Skin of body (tissue), 2 donors: ENCODE results near the gene MAPK1. TPM values are rescaled to one million over a fixed set of nuclear protein-coding genes. Genes with fewer than 3 reads are reported as not detected.
"Not testable (repeated sequence)": the region's sequence is repeated elsewhere in the genome, so short reads cannot be mapped to it uniquely, and the experiment has no call there.

Experiments
- DNase-seq: peaks from one replicate; lab custom pipeline; 2025; lab: John Stamatoyannopoulos, UW
- total RNA-seq: library from RNA; depleted of rRNA; stranded (reverse); fragments of >200 nt; gene quantifications from one replicate; pipeline ENCODE4 v1.2.3, GENCODE V29; 2014

The MAPK1 gene
- total RNA-seq, 1 donor from 2014 or later = 43.0 TPM

DNA sequence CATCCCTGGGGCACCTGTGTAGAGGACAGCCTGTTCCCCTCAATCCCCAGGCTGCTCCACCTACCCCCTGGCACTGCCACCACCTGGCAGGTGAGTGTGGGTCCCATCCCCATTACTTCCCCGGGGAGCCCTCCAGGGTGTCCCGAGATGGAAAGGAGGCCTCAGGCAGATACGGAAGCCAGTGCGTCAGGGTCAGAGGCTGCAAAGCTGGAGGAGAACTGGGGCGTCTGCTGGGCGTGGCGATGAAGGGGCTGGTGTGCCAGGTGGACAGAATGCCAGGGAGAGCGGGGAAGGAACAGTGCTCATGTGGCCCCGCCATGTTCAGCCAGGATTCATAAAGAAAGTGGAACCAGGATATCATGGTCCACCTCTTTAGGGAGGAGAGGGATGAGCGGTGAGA lies 139.7 kb downstream of the MAPK1 start:
- no peak for DNase-seq

DNA sequence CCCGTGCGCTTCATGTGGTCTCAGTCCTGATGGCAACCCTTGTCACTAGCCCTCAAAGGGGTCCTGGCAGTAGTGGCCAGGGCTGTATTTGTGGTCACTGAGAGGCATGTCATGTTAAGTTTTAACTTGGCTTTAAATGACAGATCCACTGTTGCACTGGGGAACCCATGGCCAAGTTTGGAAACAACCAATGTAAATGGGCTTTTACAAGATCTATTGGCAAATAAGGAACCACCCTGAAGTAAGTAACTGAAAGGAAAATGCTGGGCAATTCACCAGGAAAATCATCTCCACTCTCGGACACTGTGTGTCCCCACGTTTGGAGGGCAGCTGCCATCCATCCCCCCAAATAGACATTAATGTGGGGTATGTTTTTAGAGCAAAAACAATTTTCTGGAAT lies 140.3 kb downstream of the MAPK1 start:
- no peak for DNase-seq

DNA sequence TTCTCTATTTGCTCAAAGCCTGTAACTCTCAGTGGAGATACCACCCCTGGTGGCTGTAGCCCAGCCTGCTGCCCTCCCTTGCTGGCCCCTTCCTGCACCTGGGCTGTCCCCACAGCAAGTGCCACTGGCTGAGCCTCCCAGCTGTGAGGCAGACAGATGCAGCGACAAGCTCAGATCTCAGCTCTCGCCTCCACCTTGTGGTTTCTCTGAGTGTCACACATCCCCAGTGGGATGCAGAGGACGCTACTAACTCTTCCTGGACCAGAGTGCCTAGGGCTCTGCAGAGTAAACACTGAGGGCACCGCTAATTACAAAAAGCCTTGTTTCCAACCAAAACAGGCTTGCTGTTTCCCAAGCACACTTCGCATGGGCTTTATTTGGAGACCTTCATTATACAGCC lies 140.8 kb downstream of the MAPK1 start:
- no peak for DNase-seq

DNA sequence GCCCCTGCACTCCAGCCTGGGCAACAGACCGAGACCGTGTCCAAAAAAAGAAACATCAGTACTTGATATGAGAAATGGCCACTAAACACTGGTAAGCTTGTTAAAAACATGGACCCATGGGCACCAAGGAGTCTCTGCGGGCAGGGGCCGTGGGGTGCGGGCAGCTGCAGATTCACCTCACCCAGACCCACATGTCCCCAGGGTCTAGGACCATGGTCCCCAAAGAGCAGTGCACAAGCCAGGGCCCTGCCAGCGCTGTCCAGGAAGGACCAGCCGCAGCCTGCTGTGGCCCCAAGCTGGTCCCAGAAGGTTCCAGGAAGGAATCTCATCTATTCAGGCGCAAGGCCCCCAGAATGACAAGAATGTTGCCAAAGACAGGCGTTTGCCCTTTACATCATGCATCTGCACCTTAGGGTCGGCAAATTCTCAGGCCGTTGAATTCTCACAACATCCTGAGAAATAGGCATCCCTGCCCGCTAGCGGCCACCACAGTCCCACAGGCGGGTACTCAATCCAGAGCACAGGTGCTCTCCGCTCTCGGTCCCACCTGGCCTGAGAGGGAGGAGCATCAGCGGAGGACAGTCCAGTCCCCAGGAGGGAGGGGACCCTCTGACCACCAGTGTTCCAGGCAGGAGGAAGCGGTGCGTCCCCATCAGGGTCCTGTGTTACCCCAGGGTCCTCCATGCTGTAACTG lies 141.3 kb downstream of the MAPK1 start:
- DNase-seq = no peak

DNA sequence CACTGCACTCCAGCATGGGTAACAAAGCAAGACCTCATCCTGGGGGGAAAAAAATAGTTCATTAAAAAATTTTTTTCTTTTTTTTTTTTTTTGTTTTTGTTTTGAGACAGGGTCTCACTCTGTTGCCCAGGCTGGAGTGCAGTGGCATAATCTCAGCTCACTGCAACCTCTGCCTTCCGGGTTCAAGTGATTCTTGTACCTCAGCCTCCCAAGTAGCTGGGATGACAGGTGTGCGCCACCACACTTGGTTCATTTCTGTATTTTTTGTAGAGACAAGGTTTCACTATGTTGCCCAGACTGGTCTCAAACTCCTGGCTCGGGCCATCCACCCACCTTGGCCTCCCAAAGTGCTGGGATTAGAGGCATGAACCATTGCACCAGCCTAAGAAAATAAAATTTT lies 142.9 kb downstream of the MAPK1 start:
- not testable (repeated sequence) for DNase-seq

DNA sequence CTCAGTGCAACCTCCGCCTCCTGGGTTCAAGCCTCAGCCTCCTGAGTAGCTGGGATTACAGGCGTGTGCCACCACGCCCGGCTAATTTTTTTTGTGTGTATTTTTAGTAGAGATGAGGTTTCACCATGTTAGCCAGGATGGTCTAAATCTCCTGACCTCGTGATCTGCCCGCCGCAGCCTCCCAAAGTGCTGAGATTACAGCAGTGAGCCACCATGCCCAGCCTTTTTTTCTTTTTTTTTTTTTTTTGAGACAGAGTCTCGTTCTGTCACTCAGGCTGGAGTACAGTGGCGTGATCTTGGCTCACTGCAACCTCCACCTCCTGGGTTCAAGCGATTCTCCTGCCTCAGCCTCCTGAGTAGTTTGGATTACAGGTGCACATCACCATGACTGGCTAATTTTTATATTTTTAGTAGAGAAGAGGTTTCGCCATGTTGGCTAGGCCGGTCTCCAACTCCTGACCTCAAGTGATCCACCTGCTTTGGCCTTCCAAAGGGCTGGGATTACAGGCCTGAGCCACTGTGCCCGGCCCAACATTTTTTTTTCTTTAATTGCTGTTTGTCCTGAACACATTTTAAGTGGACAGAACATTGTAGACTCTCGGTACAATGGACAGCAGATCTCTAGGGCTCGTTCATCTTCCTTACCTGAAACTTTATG lies 146.1 kb downstream of the MAPK1 start:
- not testable (repeated sequence) for DNase-seq

DNA sequence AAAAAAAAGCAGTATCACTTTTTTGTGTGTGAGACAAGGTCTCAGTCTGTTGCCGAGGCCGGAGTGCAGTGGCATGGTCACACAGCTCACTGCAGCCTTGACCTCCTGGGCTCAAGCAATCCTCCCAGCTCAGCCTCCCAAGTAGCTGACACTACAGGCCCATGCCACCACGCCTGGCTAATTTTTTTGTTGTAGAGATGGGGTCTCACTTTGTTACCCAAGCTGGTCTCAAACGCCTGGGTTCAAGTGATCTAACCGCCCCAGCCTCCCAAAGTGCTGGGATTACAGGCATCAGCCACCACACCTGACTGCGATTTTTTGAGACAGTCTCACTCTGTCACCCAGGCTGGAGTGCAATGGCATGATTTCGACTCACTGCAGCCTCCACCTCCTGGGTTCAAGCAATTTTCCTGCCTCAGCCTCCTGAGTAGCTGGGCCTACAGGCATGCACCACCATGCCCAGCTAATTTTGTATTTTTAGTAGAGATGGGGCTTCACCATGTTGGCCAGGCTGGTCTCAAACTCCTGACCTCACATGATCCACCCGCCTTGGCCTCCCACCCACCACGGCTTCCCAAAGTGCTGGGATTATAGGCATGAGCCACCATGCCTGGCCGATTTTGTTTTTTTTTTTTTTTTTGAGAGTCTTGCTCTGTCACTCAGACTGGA lies 147.1 kb downstream of the MAPK1 start:
- not testable (repeated sequence) for DNase-seq

DNA sequence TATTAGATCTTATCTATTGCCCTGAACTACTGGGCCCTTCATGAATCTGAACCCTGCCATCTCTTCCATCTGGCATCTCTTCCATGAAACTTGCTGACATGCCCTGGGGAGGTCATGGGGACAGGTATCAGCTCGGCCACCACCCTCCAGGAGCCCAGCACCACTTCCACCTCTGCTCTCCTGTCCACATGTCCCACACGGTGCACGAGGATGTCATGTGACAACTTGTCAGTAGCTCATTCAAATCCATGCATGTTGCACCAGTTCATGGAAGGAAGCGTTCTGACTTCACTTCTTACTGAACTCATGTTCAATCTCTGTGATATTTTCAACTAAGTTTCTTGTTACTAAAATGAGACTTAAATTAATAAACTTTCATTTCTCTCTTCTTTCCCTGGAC lies 148.4 kb downstream of the MAPK1 start:
- no peak for DNase-seq

DNA sequence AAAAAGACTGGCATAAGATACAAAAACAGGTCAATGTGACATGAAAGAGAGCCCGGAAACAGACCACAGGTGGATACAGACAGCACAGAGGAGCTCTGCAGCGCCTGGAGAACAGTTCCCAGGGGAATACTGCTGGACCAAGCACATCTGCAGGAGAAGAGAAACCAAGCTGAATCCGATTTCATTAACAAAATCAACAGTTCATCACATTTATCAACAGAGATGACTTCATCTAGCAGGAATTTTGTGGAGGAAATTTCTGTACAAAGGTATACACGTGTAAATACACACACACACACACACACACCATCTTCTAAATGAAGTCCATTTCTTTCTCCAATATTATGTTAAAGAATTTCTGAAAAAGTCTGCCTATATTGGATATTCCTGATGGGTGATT lies 148.9 kb downstream of the MAPK1 start:
- DNase-seq = no peak

DNA sequence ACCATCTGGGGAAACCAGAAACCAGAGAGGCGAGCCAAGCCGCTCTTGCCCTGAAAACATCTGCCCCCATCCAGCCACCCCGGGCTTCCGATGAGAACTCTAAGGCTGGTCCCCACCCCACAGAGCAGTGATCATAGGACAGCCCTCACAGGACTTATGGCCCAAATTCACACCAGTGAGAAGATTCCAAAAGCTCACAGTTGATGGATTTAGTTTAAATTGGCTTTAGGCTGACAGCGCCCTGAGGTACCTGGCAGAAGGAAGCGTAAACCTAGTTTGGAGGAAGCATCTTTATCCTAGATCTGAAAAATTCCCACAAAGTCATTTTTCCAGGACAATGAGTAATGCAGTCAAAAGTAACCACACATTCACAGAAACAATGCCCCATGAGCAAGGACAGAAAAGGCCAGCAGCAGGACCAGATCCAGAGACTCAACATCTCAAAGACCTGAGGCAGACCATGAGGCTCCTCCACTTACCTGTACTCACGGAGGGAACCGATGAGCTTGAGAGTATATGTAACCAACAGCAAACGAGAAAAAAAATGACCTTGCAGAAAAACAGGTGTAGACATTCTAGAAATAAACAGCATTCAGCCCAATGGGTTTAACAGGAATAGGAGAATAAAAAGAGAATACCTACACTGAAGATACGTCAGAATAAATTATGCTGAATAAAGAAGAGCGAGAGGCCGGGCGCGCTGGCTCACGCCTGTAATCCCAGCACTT lies 150.9 kb downstream of the MAPK1 start:
- not testable (repeated sequence) for DNase-seq

DNA sequence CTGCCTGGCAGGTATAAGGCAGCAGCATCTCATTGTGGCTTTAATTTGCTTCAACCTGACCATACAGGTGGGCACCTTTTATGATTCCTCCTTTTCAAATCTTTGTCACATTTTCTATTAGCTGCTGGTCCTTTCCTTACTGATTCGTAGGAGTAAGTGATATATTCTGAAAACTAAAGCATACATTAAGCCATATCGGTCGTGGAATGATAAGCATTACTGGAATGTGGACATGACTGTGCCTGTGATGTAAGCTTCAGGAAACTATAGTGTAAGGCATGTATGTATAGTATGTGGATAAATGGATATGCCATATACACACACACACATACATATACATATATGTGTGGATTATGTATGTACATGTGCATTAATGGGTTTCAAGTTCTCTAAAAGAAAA lies 152.7 kb downstream of the MAPK1 start:
- DNase-seq = no peak

DNA sequence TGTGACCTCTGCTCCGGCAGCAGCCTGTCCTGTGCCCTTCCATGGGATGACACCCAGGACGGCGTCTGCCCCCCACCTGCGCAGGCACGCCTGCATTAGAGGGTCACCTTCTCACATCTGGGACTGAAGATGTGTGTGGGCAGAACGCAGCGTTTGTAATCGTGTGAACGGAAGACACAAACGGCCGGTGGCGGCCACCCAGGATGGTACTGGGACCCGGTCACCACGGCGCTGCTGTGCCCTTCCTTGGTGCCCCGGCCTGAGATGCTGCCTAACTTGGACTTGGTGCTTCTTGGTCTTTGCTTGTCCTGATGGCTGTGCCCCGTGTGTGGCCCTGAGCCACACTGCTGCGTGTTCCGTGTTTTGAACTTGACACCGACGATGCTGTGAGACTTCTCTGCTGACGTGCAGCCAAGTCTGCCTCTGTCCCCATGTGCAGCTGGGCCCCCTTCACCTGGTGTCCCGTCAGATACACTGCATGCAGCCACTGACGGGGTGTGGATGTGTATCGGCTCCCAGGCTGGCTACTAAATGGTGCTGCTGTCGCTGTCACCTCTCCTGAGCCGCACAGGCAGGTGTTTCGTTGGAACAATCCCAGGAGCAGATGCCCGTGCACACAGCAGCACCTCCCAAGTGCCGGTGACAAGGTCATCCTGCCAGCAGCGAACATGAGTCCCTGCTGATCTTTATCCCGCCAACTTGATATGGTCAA lies 153.2 kb downstream of the MAPK1 start:
- DNase-seq = no peak

DNA sequence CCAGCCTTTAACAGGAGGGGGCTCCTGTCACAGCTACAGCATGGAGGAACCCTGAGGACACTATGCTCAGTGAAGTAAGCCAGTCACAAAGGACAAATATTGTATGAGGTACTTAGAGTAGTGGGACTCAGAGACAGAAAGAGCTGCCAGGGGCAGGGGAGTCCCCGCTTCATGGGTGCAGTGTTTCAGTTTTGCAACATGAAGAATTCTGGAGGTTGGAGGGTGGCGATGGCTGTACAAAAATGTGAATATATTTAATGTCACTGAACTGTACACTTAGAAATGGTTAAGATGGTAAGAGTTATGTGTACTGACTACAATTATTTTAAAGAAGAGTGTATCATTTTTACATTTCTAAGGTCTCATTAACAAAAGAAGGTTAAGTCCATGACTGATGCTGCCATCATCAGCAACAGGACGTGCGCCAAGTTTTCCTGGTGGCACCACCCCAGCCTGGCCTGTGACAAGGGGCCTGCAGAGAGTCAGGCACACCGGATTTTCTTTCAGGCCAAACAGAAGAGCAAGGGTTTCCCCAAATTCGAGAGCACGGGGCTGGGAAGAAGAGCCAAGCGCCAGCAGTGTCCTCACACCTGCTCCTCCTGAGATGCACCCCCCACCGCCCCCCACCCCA lies 153.9 kb downstream of the MAPK1 start:
- no peak for DNase-seq

DNA sequence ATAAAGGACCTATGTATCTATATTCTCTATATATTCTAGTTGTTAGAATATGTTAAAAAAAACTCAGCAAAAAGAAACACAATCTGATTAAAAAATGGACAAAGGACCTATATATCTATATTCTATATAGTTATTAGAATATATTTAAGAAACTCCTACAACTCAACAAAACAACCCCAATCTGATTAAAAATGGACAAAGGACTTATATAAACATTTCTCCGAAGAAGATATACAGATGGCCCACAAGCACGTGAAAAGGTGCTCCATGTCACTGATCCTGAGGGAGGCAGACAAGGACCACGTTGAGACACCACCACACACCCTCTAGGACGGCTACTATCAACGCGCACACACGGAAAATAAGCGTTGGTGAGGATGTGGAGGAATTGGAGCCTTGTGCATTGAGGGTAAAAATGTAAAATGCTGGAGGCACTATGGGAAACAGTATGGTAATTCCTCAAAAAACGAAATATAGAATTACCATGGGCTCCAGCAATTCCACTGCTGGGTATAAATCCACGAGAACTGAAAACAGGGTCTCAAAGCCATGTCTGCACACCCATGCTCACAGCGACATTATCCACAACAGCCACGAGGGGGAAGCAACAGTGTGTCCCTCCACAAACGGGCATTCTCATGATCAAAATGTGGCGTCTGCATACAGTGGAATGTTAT lies 154.6 kb downstream of the MAPK1 start:
- DNase-seq = peak; percentile 89

DNA sequence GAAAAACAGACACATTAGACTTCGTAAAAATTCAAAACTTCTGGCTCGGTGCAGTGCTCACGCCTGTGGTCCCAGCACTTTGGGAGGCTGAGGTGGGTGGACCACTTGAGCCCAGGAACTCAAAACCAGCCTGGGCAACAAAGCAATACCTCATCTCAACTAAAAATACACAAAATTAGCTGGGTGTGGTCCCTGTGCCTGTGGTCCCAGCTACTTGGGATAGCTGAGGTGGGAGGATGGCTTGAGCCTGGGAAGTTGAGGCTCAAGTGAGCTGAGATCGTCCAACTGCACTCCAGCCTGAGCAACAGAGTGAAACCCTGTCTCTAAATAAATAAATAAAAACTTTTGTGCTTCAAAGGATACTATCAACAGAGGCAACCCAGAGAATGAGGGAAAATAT lies 155.6 kb downstream of the MAPK1 start:
- DNase-seq = no peak

DNA sequence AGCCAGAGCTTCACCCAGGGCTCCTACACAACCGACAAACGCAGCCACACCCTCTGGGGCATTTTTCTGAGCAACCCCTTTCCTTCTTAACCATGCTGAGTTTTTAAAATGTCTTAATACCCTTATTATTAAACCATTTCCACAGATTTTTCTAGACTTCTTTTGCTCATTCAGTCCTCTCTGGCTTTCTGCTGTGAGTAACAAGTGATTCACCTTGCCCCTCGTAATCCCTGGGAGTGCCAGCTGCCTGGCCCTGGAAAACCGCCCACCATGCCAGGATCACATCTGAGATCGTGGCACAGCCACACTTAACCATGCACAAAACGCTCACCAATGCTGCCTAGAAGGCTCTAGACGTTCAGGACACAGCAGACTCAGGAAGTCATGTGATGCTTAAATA lies 157.3 kb downstream of the MAPK1 start:
- no peak for DNase-seq

DNA sequence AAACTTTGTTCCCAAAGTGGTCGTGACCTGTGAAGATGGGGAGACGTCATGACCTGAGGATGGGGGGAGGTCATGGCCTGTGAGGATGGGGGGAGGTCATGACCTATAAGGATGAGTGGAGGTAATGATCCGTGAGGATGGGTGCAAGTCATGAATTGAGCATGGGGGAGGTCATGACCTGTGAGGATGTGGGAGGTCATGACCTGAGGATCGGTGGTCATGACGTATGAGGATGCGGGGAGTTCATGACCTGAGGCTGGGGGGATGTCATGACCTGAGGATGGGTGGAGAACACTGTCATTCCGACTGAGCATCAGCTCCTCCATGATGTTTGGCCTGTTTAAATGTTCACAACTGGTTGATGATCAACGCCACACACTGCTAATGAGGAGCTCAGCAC lies 157.8 kb downstream of the MAPK1 start:
- no peak for DNase-seq

DNA sequence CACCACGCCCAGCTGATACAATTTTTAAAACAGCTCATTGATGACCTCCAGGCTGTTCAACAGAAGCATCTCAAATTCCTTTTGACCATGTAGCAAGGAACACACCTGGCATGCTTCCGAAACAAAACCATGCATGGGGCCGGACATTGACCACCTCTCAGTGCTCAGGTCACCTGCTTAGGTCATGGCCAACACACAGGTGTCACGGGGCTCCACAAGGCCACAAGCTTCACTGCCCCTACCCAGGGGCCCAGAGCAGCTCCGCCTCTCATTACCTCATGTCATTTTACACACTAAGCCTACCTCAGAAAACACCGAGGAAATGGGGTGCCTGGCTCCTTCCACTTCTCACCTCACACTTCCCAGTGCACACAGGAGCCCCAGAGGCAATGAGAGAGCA lies 158.5 kb downstream of the MAPK1 start:
- no peak for DNase-seq

DNA sequence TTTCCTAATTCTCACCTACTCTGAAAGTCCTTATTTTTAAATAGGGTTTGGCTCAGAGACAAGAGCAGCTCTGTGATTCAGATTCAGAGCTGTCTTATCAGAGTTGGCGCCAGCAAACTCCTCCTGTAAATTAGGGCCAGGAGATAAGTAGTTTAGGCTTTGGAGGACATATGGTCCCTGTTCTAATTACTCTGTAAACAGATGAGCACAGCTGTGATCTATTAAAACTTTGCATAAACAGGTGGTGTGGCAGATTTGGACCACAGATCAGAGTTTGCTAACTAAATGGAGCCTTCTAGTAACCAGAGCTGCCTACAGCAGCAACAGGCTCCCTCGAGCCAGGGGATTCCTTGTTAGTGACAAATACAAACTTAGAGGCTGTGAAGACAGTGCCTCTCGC lies 159.8 kb downstream of the MAPK1 start:
- DNase-seq = no peak
